WTC11 (cell line): Measurements from ENCODE around the gene DNM3.

Experiments used
- CTCF ChIP-seq: fragments of 200-600 bp; IDR thresholded peaks from 2 replicates; pipeline ENCODE4 v1.8.0; 2022; ENCODE audit warnings: antibody characterized with exemption
- ELF4 ChIP-seq: sonication (generic); formaldehyde crosslinking; IDR thresholded peaks from 2 replicates; pipeline ENCODE4 v1.8.1; 2022; ENCODE audit warnings: low read depth, mild to moderate bottlenecking, moderate library complexity, missing genetic modification reagents
- ESRRA ChIP-seq: sonication (generic); formaldehyde crosslinking; IDR thresholded peaks from 2 replicates; pipeline ENCODE4 v1.8.1; 2022; ENCODE audit warnings: mild to moderate bottlenecking, missing genetic modification reagents, borderline replicate concordance
- FOXK1 ChIP-seq: sonication (generic); formaldehyde crosslinking; IDR thresholded peaks from 2 replicates; pipeline ENCODE4 v1.8.0; 2022; ENCODE audit warnings: mild to moderate bottlenecking, moderate library complexity, missing genetic modification reagents
- HMGXB4 ChIP-seq: sonication (generic); formaldehyde crosslinking; IDR thresholded peaks from 2 replicates; pipeline ENCODE4 v1.8.1; 2023; ENCODE audit warnings: mild to moderate bottlenecking, moderate library complexity, missing genetic modification reagents
- NR3C1 ChIP-seq: sonication (generic); formaldehyde crosslinking; conservative IDR thresholded peaks from 2 replicates; pipeline ENCODE4 v1.8.1; 2023; ENCODE audit warnings: low read depth, mild to moderate bottlenecking, missing genetic modification reagents
- RORB ChIP-seq: fragments of 250-450 bp; sonication (Bioruptor Pico); IDR thresholded peaks from 2 replicates; pipeline ENCODE4 v1.9.0; 2021; ENCODE audit warnings: mild to moderate bottlenecking
- ZBTB43 ChIP-seq: sonication (generic); formaldehyde crosslinking; IDR thresholded peaks from 2 replicates; pipeline ENCODE4 v1.8.1; 2023; ENCODE audit warnings: mild to moderate bottlenecking, missing genetic modification reagents
- ZNF263 ChIP-seq: sonication (generic); formaldehyde crosslinking; IDR thresholded peaks from 2 replicates; pipeline ENCODE4 v1.8.1; 2022; ENCODE audit warnings: low read depth, mild to moderate bottlenecking, moderate library complexity, missing genetic modification reagents

- TF ChIP-seq CTCF (no peak), FOXK1 (CRISPR knock-in tag) (no peak), RORB (CRISPR knock-in tag) (no peak), ZNF263 (CRISPR knock-in tag) (no peak), ELF4 (no peak), ESRRA (CRISPR knock-in tag) (no peak), ZBTB43 (CRISPR knock-in tag) (no peak), NR3C1 (CRISPR knock-in tag) (no peak), HMGXB4 (CRISPR knock-in tag) (no peak)
Measured at GRCh38 chr1:172410027-172410426, 568.7 kb downstream of the DNM3 start.
